K562 (cell line): ENCODE data around the gene PCDH1. TPM values are rescaled to one million over a fixed set of nuclear protein-coding genes. Genes with fewer than 3 reads are reported as not detected.

Source experiments
- CBFA2T3 ChIP-seq: fragments of 450-650 bp; IDR thresholded peaks from 2 replicates; pipeline ENCODE4 v1.6.1; 2017
- DPF2 ChIP-seq: fragments of 450-650 bp; IDR thresholded peaks from 2 replicates; pipeline ENCODE4 v1.6.1; 2016
- JUN ChIP-seq, 2 experiments: sonication (generic) in 1 of 2; formaldehyde crosslinking in 1 of 2; IDR thresholded peaks; 2 replicates each; pipeline versions ENCODE4 v1.6.1 to v1.8.0; 2012 to 2022; ENCODE audit warnings: borderline replicate concordance in 2 of 2, mild to moderate bottlenecking in 2 of 2, improper control_type of control experiment in 1 of 2, low read depth in 1 of 2, low read length in 1 of 2, missing genetic modification reagents in 1 of 2
- KLF1 ChIP-seq: fragments of 450-650 bp; IDR thresholded peaks from 2 replicates; pipeline ENCODE4 v1.6.1; 2016; ENCODE audit warnings: missing genetic modification characterization, missing compliant biosample characterization
- KLF6 ChIP-seq: fragments of 250-450 bp; sonication (Bioruptor Pico); IDR thresholded peaks from 2 replicates; pipeline ENCODE4 v1.4.0; 2020; ENCODE audit warnings: mild to moderate bottlenecking, moderate library complexity, borderline replicate concordance
- MTF1 ChIP-seq: fragments of 250-450 bp; sonication (Bioruptor Pico); IDR thresholded peaks from 2 replicates; pipeline ENCODE4 v1.9.0; 2021; ENCODE audit warnings: moderate library complexity, mild to moderate bottlenecking, inconsistent platforms, borderline replicate concordance
- NBN ChIP-seq: fragments of 450-650 bp; IDR thresholded peaks from 2 replicates; pipeline ENCODE4 v1.6.1; 2016; ENCODE audit warnings: low read depth, mild to moderate bottlenecking
- STAT5A ChIP-seq: IDR thresholded peaks from 2 replicates; pipeline ENCODE4 v1.6.1; 2012; ENCODE audit warnings: low read length, inconsistent platforms, borderline replicate concordance
- TAF15 ChIP-seq: fragments of 200-400 bp; formaldehyde crosslinking; IDR thresholded peaks from 2 replicates; pipeline ENCODE4 v1.6.1; 2017; ENCODE audit warnings: mild to moderate bottlenecking, low read depth, low read length, moderate library complexity
- ZNF12 ChIP-seq: sonication (generic); formaldehyde crosslinking; IDR thresholded peaks from 2 replicates; pipeline ENCODE4 v1.4.0; 2020; ENCODE audit warnings: mild to moderate bottlenecking, missing genetic modification reagents
- ZNF165 ChIP-seq: fragments of 250-450 bp; sonication (Bioruptor Pico); IDR thresholded peaks from 2 replicates; pipeline ENCODE4 v1.4.0; 2020; ENCODE audit warnings: borderline replicate concordance
- ZNF232 ChIP-seq: sonication (generic); formaldehyde crosslinking; IDR thresholded peaks from 2 replicates; pipeline ENCODE4 v1.8.0; 2022; ENCODE audit warnings: mild to moderate bottlenecking, missing genetic modification reagents
- polyA plus RNA-seq, 8 experiments: library from polyadenylated mRNA; depleted of rRNA in 4 of 8; stranded (reverse) in 5 of 8; unstranded in 3 of 8; fragments of >200 nt; fragmentation: Nextera tagmentation in 2 of 8; fragmentation: Illumina TruSeq in 1 of 8; extraction: Ambion mirVana in 2 of 8; extraction: Trizol in 1 of 8; gene quantifications; 2 replicates each; pipeline versions ENCODE4 v1.2.1 to v1.2.3, GENCODE V29; 2011 to 2014; ENCODE audit warnings: inconsistent platforms in 1 of 8, missing spikeins in 1 of 8
- total RNA-seq, 7 experiments: library from RNA; depleted of rRNA in 6 of 7; stranded (reverse); fragments of >200 nt in 6 of 7; fragmentation: Illumina TruSeq in 2 of 7; extraction: Trizol in 2 of 7; gene quantifications; 2 replicates each; pipeline versions ENCODE4 v1.2.1 to v1.2.3, GENCODE V29; 2011 to 2021; ENCODE audit warnings: low replicate concordance in 1 of 7
- TF ChIP-seq, protein P1 (sequence below), 2 experiments: fragments of 450-650 bp; IDR thresholded peaks; 2 replicates each; pipeline ENCODE4 v1.6.1; 2016; ENCODE audit warnings: mild to moderate bottlenecking in 2 of 2, borderline replicate concordance in 1 of 2, low read depth in 1 of 2, moderate library complexity in 1 of 2
- TF ChIP-seq, protein P2 (sequence below): fragments of 150-350 bp; IDR thresholded peaks from 2 replicates; pipeline ENCODE4 v1.6.1; 2014; ENCODE audit warnings: low read depth, mild to moderate bottlenecking, low read length, borderline replicate concordance
- TF ChIP-seq, protein P3 (sequence below): sonication (generic); formaldehyde crosslinking; IDR thresholded peaks from 2 replicates; pipeline ENCODE4 v1.5.0; 2020; ENCODE audit warnings: missing genetic modification reagents

PCDH1 gene
- total and polyA plus RNA-seq, 9 of the 15 experiments (the other 6 are each of a cell fraction or from before 2014, with no cell fraction given), result 0.11 to 3.6 (median 1.9) TPM; not detected in 1

DNA sequence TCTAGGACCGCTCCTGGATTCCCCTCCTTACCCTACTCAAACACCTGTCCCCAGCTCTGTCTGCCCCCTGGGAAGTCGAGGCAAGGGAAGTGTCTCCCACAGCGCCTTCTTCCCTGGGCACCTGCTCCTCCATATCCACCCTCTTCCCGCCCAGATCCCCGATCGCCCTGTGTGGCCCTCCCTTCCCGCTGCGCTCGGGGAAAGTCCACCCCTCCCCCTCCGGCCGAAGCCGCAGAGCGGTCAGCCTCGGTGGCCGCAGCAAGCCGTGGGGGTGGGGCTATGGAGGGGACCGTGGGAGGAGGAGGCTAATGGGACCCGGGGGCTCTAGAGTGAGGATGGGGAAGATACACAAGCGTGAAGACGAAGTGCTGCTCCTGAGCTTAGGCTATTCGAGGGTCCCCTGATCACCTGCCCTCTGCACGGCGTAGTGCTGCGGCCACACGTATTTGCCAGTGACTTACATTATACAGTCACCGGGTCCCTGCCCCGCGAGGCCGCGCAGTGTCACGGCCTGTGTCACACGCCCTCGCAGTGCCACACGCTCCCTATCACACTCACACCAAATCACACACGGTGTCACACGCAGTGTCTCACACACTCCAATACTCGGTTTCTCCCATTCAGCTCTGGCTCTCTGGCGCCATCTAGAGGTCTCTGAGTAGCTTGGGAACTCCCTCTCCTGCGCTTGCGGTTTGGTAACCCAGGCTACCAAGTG lies 658 bp upstream of the PCDH1 start (continued):
- TF ChIP-seq, protein P1, sequence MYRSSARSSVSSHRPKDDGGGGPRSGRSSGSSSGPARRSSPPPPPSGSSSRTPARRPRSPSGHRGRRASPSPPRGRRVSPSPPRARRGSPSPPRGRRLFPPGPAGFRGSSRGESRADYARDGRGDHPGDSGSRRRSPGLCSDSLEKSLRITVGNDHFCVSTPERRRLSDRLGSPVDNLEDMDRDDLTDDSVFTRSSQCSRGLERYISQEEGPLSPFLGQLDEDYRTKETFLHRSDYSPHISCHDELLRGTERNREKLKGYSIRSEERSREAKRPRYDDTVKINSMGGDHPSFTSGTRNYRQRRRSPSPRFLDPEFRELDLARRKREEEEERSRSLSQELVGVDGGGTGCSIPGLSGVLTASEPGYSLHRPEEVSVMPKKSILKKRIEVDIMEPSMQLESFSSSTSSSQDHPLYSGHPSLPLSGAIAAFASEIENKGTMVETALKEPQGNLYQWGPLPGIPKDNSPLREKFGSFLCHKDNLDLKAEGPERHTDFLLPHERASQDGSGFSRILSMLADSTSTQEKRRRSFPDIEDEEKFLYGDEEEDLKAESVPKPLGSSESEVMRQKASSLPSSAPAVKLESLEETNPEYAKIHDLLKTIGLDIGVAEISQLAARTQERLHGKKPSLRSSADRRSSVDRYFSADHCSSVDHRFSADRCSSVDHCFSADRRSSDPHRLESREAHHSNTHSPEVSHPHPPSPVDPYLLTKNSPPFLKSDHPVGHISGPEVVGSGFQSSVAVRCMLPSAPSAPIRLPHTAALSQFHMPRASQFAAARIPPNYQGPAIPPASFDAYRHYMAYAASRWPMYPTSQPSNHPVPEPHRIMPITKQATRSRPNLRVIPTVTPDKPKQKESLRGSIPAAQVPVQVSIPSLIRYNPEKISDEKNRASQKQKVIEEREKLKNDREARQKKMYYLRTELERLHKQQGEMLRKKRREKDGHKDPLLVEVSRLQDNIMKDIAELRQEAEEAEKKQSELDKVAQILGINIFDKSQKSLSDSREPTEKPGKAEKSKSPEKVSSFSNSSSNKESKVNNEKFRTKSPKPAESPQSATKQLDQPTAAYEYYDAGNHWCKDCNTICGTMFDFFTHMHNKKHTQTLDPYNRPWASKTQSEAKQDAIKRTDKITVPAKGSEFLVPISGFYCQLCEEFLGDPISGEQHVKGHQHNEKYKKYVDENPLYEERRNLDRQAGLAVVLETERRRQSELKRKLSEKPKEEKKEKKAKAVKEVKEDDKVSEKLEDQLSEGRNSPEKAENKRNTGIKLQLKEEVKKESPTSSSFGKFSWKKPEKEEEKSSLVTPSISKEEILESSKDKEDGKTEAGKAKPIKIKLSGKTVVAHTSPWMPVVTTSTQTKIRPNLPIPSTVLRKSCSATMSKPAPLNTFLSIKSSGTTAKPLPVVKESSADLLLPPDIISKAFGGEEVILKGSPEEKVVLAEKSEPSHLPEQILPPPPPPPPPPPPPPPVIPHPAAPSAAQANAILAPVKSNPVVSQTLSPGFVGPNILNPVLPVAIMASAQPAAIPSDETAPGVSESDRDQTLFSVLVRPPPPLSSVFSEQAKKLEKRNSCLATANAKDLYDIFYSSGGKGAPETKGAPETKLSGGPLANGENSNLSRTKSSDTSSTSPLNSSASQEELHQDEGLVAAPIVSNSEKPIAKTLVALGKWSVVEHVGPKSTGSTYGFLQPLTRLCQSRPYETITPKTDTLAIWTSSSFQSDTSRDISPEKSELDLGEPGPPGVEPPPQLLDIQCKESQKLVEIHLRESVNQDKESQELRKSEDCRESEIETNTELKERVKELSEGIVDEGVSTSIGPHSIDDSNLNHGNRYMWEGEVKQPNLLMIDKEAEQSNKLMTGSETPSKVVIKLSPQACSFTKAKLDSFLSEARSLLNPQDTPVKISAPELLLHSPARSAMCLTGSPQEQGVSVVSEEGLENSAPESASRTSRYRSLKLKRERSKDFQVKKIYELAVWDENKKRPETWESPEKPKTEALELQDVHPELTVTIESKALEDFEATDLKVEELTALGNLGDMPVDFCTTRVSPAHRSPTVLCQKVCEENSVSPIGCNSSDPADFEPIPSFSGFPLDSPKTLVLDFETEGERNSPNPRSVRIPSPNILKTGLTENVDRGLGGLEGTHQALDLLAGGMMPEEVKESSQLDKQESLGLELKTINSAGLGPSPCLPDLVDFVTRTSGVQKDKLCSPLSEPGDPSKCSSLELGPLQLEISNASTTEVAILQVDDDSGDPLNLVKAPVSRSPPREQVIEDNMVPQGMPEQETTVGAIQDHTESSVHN (IDR thresholded peaks at IDR 0.05; ENCODE audit: borderline replicate concordance in 1 of 2, low read depth in 1 of 2), result no peak
- TF ChIP-seq NBN (no peak), ZNF232 (no peak), CBFA2T3 (0 out of 2 replicates have a peak, but pooled peaks have one; percentile 9), KLF1 (tag) (0 out of 2 replicates have a peak, but pooled peaks have one; percentile 36), KLF6 (CRISPR knock-in tag) (no peak), STAT5A (0 out of 2 replicates have a peak, but pooled peaks have one; percentile 14), DPF2 (no peak; the same call in 1 of the 2 replicates), ZNF165 (no peak), JUN (IDR thresholded peaks at IDR 0.05; ENCODE audit: borderline replicate concordance, low read depth, low read length) (no peak), JUN (CRISPR knock-in tag; IDR thresholded peaks at IDR 0.05; ENCODE audit: borderline replicate concordance) (no peak), ZNF12 (no peak), TAF15 (no peak), MTF1 (no peak)
- TF ChIP-seq, protein P2, sequence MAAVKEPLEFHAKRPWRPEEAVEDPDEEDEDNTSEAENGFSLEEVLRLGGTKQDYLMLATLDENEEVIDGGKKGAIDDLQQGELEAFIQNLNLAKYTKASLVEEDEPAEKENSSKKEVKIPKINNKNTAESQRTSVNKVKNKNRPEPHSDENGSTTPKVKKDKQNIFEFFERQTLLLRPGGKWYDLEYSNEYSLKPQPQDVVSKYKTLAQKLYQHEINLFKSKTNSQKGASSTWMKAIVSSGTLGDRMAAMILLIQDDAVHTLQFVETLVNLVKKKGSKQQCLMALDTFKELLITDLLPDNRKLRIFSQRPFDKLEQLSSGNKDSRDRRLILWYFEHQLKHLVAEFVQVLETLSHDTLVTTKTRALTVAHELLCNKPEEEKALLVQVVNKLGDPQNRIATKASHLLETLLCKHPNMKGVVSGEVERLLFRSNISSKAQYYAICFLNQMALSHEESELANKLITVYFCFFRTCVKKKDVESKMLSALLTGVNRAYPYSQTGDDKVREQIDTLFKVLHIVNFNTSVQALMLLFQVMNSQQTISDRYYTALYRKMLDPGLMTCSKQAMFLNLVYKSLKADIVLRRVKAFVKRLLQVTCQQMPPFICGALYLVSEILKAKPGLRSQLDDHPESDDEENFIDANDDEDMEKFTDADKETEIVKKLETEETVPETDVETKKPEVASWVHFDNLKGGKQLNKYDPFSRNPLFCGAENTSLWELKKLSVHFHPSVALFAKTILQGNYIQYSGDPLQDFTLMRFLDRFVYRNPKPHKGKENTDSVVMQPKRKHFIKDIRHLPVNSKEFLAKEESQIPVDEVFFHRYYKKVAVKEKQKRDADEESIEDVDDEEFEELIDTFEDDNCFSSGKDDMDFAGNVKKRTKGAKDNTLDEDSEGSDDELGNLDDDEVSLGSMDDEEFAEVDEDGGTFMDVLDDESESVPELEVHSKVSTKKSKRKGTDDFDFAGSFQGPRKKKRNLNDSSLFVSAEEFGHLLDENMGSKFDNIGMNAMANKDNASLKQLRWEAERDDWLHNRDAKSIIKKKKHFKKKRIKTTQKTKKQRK, result no peak
- TF ChIP-seq, protein P3, sequence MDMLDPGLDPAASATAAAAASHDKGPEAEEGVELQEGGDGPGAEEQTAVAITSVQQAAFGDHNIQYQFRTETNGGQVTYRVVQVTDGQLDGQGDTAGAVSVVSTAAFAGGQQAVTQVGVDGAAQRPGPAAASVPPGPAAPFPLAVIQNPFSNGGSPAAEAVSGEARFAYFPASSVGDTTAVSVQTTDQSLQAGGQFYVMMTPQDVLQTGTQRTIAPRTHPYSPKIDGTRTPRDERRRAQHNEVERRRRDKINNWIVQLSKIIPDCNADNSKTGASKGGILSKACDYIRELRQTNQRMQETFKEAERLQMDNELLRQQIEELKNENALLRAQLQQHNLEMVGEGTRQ (CRISPR knock-in tag), result no peak
